Measurements from ENCODE around the gene AVPI1.

DNA sequence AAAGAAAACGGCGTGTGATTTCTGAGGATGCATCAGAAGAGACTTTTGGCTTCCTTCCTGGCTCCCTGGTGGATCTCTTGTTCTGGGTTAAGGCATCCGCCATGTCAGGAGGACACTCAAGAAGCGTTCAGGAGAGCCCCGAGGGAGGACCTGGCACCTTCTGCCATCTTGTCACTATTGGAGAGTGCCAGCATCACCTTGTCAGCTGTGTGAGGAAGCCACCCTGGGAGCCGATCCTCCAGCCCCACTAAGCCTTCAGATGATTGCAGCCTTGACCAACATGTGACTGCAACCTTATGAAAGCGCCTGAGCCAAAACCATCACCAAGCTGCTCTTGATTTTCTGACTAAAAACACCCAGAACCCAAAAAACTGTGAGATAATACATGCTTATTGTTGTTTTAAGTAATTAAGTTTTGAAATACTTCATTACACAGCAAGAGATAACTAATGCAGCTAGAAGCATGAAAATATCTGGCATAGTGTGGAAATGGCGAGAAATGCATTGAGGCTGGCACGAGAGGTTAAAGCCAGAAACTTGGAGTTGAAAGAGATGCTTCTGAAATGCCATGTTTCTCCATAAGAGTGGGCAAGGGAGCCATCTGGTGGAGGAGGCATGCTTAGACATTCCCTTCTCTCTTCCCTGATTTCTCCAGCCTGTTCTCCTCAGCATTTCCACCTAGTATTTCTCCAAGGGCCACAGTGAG, 44.5 kb upstream of the AVPI1 start:
- no peak for TF ChIP-seq PAX5 (IDR thresholded peaks at IDR 0.05; ENCODE audit: insufficient read depth, low read length, severe bottlenecking)
- no peak for TF ChIP-seq POLR2AphosphoS5 (IDR thresholded peaks at IDR 0.05; ENCODE audit: low read depth, low read length)
- TF ChIP-seq POLR2A (IDR thresholded peaks at IDR 0.05; ENCODE audit: low read depth, low read length), result no peak
- TF ChIP-seq SPI1 (IDR thresholded peaks at IDR 0.05; ENCODE audit: low read depth, low read length), result no peak
